HuH-7.5 (cell line): Measurements from ENCODE around the gene ZSWIM5.
"Not testable (repeated sequence)": the region's sequence is repeated elsewhere in the genome, so short reads cannot be mapped to it uniquely, and the experiment has no call there.

ENCODE experiments used
- DNase-seq: peaks from one replicate; pipeline ENCODE4 v3.0.0; 2011; ENCODE audit warnings: low spot score

The ZSWIM5 gene

DNA sequence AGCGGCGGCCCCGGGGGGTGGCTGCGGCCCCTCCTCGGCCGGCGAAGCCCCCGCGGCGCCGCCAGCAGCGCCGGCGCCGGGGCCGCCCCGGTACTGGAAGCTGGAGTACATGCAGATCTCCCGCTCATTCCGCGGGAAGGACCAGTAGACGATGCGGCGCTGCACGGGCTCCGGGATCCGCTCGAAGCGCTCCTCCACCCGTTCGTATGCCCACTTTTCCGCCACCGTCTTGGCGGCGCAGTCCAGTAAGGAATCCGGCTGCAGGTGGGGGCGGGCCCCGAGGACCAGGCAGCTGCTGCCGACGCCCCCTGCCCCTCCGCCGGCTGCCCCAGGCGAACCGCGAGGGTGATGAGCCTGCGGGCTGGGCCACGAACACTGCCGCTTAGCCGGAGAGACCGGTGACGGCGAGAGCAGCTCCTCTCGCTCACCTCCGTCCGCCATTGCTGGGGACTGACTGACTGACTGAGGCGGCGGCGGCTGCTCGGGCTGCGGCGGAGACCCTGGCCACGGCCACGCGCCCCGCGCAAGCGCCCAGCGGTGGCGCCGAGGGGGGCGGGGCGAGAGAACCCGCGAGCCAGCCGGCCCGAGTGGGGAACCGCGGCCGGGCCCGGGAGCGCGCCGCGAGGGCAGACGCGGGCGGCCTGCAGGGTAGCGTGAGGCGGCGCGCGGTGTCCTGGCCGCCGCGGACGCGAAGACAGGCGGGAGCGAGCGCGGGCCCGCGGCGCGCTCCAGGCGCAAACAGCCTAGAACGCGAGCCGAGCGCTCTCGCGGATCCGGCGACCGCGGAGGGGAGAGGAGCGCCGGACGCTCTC lies at the start of gene ZSWIM5:
ZSWIM5 (minus strand) TSS at position 696 of the 812 bp plus-strand sequence; CDS start at position 441, 255 bp downstream.
- DNase-seq, result peak; percentile 72

- DNase-seq, result no peak
These were observed 48.1 kb upstream of the ZSWIM5 start for GRCh38 chr1:45254490-45254889.

- no peak for DNase-seq
These were observed 44.1 kb upstream of the ZSWIM5 start for GRCh38 chr1:45250544-45250943.

DNA sequence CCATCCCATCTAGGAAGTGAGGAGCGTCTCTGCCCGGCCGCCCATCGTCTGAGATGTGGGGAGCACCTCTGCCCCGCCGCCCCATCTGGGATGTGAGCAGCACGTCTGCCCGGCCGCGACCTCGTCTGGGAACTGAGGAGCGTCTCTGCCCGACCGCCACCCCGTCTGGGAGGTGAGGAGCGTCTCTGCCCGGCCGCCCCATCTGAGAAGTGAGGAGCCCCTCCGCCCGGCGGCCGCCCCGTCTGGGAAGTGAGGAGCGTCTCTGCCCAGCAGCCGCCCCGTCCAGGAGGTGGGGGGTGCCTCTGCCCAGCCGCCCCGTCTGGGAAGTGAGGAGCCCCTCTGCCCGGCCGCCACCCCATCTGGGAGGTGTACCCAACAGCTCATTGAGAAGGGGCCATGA lies 41.6 kb upstream of the ZSWIM5 start:
- not testable (repeated sequence) for DNase-seq

- DNase-seq, result no peak
These were observed 40.4 kb upstream of the ZSWIM5 start for GRCh38 chr1:45246760-45247159.

- not testable (repeated sequence) for DNase-seq
These were observed 40.0 kb upstream of the ZSWIM5 start for GRCh38 chr1:45246359-45246758.

DNA sequence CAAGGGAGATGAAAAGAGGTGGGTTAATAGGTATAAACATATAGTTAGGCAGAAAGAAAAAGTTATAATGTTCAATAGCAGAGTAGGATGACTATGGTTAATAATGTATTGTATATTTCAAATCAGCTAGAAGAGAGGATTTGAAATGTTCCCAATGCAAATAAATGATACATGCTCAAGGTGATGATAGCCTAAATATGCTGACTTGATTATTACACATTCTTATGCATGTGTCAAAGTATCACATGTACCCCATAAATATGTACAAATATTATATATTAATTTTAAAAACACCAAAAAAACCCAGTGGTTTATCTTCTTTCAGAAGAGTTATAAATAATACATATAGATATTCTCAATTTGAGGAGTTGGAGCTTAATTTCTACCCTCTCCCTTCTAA lies 38.3 kb upstream of the ZSWIM5 start:
- DNase-seq, result no peak

DNA sequence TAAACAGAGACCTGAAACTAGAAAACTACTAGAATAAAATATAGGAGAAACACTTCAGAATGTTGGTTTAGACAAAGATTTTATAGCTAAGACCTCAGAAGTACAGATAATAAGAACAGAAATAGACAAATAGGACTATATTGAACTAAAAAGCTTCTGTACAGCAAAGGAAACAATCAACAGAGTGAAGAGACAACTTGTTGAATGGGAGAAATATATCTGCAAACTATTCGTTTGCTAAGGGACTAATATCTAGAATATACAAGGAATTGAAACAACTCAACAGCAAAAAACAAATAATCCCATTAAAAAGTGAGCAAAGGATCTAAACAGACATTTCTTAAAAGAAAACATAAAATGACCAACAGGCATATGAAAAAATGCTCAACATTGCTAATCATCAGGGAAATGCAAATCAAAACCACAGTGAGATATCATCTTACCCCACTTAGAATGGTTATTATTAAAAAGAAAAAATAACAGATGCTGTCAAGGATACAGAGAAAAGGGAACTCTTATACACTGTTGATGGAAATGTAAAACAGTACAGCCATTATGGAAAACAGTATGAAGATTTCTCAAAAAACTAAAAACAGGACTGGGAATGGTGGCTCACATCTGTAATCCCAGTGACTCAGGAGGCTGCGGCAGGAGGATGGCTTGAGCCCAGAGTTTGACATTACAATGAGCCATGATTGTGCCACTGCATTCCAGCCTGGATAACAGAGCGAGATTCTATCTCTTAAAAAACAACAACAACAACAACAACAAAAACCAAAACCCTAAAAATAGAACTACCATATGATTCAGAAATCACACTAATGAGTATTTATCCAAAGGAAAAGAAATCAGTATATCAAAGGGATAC lies 37.3 kb upstream of the ZSWIM5 start:
- DNase-seq, result no peak

DNA sequence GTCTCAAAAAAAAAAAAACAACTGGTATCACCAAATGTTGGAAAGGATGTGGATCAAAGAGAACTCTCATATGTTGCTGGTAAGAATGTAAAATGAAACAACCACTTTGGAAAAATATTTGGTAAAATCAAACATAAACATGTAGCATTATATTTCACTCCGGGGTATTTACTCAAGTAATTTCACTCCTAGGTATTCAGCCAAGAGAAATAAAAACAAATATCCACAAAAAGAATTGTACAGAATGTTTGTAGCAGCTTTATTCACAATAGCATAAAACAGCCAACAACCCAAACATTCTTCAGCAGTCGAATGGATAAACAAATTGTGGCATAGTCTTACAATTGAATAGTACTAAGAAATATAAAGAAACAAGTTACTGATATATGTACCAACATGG lies 32.4 kb upstream of the ZSWIM5 start:
- DNase-seq, result no peak

DNA sequence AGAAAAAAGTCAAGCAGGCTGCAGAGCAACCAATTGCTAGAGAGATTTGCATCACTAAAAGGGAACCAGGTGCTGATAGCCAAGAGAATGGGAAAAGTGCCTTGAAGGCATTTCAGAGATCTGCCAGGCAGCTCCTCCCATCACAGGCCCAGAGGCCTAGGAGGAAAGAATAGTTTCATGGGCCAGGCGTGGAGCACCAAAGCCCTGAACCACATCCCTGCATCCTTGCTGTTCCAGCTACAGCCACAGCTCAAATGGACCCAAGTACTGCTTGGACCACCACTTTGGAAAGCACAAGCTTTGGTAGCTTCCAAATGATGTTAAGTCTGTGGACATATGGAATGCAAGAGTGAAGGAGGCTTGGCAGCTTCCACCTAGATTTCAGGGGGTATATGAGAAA lies 29.7 kb upstream of the ZSWIM5 start:
- no peak for DNase-seq

DNA sequence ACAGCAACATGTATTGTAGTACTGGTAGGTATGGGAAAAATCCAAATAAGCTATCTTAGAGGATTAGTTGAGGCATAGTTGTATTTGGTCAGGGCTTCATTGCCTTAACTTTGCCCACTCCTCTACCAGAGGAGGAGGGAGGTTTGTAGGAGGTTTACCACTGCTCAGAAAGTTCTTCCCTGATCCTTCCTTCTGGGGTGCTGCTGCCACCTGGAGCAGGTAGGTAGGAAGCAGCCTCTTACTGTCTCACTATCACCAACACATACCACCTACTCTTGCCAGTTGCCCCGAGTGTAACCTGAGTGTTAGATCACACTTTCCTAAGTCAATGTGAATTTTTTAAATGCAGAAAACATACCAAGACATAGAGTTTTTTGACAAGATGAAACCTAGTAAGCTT lies 24.1 kb upstream of the ZSWIM5 start:
- no peak for DNase-seq

DNA sequence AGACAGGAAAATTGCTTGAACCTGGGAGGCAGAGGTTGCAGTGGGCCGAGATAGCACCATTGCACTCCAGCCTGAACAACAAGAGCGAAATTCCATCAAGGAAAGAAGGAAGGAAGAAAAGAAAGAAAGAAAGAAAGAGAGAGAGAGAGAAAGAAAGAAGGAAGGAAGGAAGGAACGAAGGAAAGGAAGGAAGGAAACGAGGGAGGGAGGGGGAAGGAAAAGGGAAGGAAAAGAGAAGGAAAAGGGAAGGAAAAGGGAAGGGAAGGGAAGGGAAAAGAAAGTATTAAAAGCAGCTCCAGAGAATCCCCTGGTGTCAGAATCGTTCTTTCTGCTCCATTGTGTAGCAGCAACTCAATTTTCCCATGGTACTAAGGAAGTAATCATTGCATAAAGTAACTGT lies 19.2 kb upstream of the ZSWIM5 start:
- no peak for DNase-seq

DNA sequence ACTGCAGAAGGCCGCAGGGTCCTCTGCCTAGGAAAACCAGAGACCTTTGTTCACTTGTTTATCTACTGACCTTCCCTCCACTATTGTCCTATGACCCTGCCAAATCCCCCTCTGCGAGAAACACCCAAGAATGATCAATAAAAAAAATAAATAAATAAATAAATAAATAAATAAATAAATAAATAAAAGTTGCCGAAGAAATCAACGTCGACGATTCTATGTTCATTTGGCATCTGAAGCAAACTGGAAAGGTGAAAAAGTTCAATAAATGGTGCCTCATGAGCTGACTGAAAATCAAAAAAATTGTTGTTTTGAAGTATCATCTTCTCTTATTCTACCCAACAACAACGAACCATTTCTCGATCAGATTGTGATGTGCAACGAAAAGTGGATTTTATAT lies 17.3 kb upstream of the ZSWIM5 start:
- DNase-seq, result not testable (repeated sequence)

- no peak for DNase-seq
These were observed 15.3 kb upstream of the ZSWIM5 start for GRCh38 chr1:45221716-45222115.

DNA sequence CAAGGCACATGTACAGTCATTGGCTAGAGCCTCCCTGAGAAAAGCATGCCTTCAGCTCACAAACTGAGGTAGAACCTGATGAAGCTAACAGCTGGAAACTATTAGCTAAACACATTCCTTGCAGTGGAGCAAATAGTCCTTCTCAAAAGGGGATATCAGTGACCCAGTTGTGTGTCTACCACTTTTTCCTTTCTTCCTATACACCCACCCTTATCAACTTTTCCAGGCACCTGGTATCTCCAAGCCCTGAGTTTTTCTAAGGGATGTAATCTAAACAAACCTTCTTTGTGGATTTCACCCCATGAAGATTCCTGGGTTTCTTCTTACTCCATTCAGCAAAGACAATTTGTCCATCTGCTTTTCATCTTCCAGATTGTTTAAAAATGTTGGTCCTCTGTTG lies 10.5 kb upstream of the ZSWIM5 start:
- no peak for DNase-seq

DNA sequence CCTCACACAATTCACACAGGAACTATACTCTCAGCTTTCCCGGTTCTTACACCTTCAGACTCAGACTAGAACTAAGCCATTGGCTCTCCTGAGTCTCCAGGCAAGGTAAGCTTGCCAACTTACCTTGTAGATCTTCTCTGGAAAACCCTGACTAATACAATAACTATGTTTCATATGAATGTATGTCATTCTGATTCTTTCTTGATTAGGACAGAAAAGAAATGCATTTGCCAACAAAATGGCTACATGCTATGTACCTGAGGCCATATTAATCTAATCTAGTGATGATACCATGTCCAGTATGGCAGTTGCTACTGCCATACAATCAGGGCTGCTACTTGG lies 9.8 kb upstream of the ZSWIM5 start:
- DNase-seq, result no peak

DNA sequence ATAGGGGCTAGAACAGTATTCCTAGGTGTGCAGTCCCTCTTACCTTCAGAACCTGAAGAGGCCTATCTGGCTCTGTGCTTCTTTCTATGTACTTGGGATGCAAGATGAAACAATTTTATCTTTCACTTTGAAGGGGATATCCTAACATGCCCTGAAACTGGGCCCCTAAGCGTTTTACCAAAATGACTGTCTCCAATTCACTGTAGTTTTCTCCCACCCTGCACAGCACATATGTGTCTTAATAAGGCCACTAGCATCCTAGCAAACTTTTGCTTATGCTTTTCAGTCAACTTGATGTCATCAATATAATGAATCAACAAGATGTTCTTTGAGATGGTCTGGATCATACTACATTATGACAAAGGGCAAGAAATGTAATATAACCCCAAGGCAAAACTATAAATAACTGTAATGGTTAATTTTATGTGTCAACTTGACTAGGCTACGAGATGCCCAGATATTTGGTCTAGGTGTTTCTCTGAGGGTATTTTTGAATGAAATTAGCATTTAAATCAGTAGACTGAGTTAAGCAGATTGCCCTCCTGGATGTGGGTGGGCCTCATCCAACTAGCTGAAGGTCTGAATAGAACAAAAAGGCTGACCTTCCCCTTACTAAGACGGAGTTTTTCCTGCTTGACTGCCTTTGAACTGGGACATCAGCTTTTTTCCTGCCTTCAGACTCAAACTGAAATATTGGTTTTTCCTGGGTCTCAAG lies 9.2 kb upstream of the ZSWIM5 start:
- no peak for DNase-seq

GRCh38 chr1:45213892-45214291 lies 7.5 kb upstream of the ZSWIM5 start:
- no peak for DNase-seq

DNA sequence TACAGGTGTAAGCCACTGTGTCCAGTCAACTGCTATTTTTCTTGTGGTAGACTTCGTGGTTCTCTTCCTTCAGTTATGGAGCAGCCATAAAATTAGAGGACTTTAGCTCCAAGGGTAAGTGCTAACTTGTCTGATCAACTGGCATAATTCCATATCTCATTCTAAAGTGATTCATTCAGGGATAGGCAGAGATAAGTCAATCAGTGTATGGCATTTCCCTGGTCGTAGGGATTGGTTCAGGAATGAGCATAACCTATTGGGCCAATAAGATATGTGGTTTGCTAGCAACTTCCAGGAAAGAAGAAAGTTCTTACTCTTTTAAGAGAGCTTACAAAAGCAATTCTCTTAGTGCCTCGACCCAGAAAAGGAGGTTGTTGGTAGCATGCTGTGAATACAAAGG lies 4.7 kb upstream of the ZSWIM5 start:
- no peak for DNase-seq

DNA sequence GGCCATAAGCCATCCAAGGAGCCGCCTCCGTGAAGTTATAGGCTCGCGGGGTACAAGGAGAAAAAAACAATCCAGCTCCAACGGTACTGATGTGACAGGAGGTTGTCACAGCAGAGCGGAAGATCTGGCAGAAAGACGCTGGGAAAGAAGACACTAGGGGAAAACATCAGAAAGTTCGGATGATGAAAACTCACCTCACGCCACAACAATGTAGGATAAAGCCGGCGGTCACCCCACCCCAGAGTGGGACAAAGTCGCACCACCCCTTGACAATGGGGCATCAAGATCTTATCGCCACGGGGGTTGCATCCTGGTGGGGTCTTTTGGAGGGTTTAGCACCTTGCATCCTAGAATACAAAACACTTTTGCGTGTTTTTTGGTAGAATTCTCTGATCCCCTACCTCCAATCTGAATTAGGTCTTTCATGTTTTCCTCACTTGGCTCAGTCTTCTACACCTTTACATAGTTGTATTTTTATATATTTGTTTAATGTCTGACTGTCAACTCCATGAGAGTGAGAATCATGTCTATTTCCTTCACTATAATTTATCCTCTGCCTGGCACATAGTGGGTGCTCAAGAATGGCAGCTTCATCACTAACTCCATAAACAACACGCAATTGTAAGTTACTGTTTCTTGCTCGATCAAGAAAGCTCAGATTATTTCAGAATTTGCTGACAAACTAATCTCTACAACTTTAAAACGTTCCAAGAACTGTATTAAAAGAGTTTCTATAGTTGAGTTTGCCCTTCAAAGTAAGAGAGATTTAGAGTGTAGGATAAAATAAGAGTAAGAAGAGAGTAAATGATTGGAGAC lies 611 bp upstream of the ZSWIM5 start:
- DNase-seq, result peak; percentile 27

GRCh38 chr1:45205011-45205909 lies 1.1 kb downstream of the ZSWIM5 start:
- peak; percentile 56 for DNase-seq
